GM10248 (cell line): ENCODE measurements around the gene EEFSEC.

Source experiments
- CTCF ChIA-PET: fragments of 300-600 bp; sonication (Branson Sonifier 250); formaldehyde crosslinking; extraction: SDS; loops from one replicate; lab custom pipeline; 2021; ENCODE audit warnings: antibody characterized with exemption; lab: Yijun Ruan, JAX
- POLR2A ChIA-PET: fragments of 350-650 bp; sonication (Branson Sonifier 250); formaldehyde crosslinking; extraction: SDS; loops from one replicate; lab custom pipeline; 2020; ENCODE audit warnings: antibody characterized with exemption; lab: Yijun Ruan, JAX
- DNase-seq: peaks from one replicate; pipeline ENCODE4 v3.0.0; 2012; ENCODE audit errors: extremely low spot score
- TF ChIP-seq, protein P1 (sequence below): IDR thresholded peaks from 2 replicates; pipeline ENCODE4 v1.5.1; 2012; ENCODE audit warnings: mild to moderate bottlenecking, low read depth; ENCODE audit errors: extremely low read depth, missing control alignments, control extremely low read depth

Gene EEFSEC

DNA sequence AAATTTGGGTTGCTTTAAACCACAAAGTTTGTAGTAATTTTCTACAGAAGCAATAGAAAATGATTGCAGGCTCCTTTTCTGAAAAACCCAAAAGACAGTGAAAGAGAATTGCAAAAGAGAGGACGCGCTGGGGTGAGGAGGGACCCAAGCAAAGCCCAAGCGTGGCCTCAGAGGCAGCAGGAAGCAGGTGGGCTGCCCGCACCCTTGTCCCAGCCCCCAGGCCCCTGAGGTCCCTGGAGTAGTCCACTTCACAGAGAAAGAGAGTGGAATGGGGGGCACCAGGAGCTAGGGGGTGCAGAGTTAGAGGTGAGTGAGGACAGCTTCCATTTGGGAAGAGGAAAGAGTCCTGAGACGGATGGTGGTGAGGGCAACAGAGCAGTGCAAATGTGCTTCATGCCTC lies 301.8 kb downstream of the EEFSEC start:
- TF ChIP-seq, protein P1, sequence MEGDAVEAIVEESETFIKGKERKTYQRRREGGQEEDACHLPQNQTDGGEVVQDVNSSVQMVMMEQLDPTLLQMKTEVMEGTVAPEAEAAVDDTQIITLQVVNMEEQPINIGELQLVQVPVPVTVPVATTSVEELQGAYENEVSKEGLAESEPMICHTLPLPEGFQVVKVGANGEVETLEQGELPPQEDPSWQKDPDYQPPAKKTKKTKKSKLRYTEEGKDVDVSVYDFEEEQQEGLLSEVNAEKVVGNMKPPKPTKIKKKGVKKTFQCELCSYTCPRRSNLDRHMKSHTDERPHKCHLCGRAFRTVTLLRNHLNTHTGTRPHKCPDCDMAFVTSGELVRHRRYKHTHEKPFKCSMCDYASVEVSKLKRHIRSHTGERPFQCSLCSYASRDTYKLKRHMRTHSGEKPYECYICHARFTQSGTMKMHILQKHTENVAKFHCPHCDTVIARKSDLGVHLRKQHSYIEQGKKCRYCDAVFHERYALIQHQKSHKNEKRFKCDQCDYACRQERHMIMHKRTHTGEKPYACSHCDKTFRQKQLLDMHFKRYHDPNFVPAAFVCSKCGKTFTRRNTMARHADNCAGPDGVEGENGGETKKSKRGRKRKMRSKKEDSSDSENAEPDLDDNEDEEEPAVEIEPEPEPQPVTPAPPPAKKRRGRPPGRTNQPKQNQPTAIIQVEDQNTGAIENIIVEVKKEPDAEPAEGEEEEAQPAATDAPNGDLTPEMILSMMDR: no peak
- DNase-seq: no peak
- ChIA-PET CTCF (interaction anchor here (1.8 kb wide), 1 partner anchor 15 kb away, joined by 4 read pairs; no protein-coding TSS in a partner anchor), POLR2A (no interaction called here)

DNA sequence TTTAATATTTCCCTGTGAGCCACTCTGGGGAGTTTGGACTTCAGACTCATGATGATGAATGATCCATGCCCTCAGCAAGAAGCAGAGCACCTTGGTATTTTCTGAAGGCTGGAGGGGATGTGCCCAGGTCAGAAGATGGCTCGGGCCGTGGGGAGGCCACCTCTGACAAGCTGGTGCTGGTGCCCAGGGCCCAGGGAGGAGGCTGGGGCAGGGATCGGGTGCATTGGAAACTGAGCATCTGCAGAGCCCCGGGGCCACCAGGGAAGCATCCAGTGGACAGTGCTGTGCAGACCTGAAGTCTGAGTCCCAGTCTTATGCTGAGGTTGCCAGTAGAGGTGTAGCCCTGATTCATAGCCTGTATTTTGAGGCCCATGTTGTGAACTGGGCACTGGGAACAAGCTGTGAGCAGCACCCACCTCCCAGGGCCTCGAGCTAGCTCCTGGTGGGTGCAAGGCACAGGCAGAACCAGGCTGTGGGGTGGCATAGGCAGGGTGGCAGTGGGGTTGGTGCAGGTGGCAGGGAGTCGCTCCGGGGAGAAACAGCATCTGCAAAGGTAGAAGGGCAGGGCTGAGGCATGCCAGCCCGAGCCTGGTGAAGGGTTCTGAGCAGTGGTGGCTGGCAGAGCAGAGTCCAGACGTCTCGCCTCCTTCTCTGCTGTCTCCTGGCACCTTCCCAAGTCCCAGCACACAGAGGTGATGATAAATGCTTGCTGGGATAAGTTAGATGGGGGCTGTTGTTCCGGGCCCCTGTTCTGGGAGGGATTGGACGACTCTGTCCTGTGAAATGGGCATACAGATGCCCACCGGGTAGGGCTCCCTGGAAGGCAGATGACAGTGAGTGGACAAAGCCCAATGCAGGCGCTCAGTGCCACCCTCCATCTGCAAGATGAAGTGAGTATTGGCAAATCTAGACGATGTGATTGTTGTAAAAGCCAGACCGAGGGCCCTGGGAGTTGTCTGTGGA lies 302.8 kb downstream of the EEFSEC start:
- DNase-seq: no peak
- CTCF ChIA-PET: interaction anchor here (1.8 kb wide), 1 partner anchor 16 kb away, joined by 4 read pairs; no protein-coding TSS in a partner anchor
- TF ChIP-seq, protein P1: no peak
- POLR2A ChIA-PET: no interaction called here

DNA sequence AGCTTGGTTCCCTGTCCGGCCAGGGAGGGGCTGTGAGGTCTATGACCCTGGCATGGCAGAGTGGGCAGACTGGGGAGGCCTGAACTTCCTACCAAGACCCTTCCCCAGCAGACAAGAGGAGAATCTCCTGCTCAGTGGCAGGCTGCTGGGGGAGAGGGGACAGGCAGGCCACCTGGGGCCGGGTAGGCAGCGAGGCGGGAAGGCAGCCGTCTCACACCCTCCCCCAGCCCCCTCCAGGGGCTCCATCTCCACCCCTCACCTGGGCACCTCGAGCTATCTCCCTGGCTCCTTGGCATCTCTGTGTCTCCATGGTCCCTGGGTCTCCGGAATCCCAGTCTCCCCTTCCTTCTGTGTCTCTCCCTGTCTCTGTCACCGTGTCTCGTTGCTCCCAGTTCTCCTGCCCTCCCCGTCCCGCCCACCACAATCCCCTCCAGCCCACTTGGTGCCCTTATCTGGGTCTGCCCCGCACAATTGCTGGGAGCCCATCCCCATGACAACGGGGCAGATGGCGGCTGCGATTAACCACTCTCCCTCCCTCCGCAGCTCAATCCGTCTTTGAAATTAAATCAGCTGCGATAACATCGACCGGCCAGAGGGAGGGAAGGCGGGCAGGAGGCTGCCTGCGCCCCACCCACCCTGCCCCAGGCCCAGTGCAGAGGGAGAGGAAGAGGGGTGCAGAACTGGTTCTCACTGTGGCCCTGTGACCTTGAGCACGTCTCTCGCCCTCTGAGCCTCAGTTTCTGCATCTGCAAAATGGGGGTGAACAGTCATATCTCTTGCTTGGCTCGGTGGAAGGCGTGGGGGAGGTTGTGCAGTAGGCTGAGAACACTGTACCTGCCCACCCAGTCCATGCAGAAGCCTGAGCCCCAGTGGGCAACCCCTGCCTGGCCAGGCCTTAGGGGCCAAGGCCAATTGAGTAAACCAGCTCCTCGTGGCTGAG lies 303.8 kb downstream of the EEFSEC start:
- ChIA-PET CTCF (interaction anchor here (1.3 to 1.9 kb wide), 3 partner anchors 17 to 31 kb away, joined by 4 to 6 read pairs (median 6); no protein-coding TSS in a partner anchor), POLR2A (no interaction called here)
- TF ChIP-seq, protein P1: no peak
- DNase-seq: no peak

DNA sequence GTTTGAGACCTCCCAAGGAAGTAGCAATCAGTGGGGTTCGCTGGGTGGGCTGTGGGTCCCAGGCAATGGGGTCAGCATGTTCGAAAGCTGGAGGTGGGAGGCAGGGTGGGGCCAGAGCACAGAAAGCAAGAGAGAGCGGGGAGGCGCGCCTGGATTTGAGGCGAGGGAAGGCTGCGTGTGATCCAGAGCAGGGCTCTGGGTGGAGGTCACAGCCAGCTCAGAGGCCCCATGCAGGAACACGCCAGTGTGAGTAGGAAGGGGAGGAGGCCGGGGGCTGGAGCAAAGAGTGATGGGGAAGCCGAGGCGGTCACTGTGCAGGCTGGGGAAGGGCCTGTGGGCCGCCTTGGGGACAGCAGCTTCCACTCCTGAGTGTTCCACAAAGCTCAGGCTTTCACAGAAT lies 304.7 kb downstream of the EEFSEC start:
- ChIA-PET CTCF (interaction anchor here (1.3 to 1.9 kb wide), 2 partner anchors 20 to 32 kb away, joined by 6 read pairs; no protein-coding TSS in a partner anchor), POLR2A (no interaction called here)
- DNase-seq: no peak
- TF ChIP-seq, protein P1: no peak
